Transverse colon (tissue), 4 donors: ENCODE measurements around the gene TMEM178B. TPM values are rescaled to one million over a fixed set of nuclear protein-coding genes. Genes with fewer than 3 reads are reported as not detected.

Experiments used
- DNase-seq: peaks from one replicate; pipeline ENCODE4 v3.0.0-alpha.2; 2019
- H3K27ac ChIP-seq, 4 donors: fragments of 200-600 bp; sonication (generic); 2 replicates each; pipeline ENCODE4 v1.5.1; 2016 to 2018; ENCODE audit warnings: inconsistent platforms in 4 of 4
- H3K27me3 ChIP-seq: fragments of 200-600 bp; sonication (generic); 2 replicates; pipeline ENCODE4 v1.5.1; 2017; ENCODE audit warnings: inconsistent platforms
- H3K36me3 ChIP-seq, 4 donors: fragments of 200-600 bp; sonication (generic); 2 replicates each; pipeline ENCODE4 v1.5.1; 2017 to 2019; ENCODE audit warnings: inconsistent platforms in 4 of 4
- H3K4me1 ChIP-seq, 4 donors: fragments of 200-600 bp; sonication (generic); 2 replicates each; pipeline ENCODE4 v1.5.1; 2017 to 2020; ENCODE audit warnings: inconsistent platforms in 4 of 4
- H3K4me3 ChIP-seq, 4 donors: fragments of 200-600 bp; sonication (generic); 1 replicate in 1 of 4; 2 replicates in 3 of 4; pipeline versions ENCODE4 v1.5.1 to v1.6.1; 2017 to 2019; ENCODE audit warnings: inconsistent platforms in 4 of 4
- H3K9me3 ChIP-seq, 2 donors: fragments of 200-600 bp; sonication (generic); 2 replicates each; pipeline ENCODE4 v1.5.1; 2017 to 2019; ENCODE audit warnings: inconsistent platforms in 2 of 2
- EP300 ChIP-seq: sonication (generic); formaldehyde crosslinking; IDR thresholded peaks from one replicate; pipeline ENCODE4 v1.6.1; 2017; ENCODE audit warnings: antibody characterized with exemption, low read depth
- POLR2A ChIP-seq: fragments of 450-650 bp; IDR thresholded peaks from one replicate; pipeline ENCODE4 v1.6.1; 2016; ENCODE audit warnings: antibody characterized with exemption, mild to moderate bottlenecking, moderate library complexity
- POLR2AphosphoS5 ChIP-seq, 3 donors: sonication (generic); formaldehyde crosslinking; IDR thresholded peaks; one replicate each; pipeline ENCODE4 v1.6.1; 2016; ENCODE audit warnings: antibody characterized with exemption in 3 of 3
- WGBS, 2 donors: methylation state at CpG; one replicate each; pipeline ENCODE4 v1.1.5; 2018; ENCODE audit warnings: low coverage in 1 of 2; 5-methylcytosine and 5-hydroxymethylcytosine counted together
- in situ Hi-C, 4 donors: fragments of 200-750 bp; cut with MboI; loops; one replicate each; pipeline versions ENCODE4 v1.15.0 to v1.15.1; 2017; ENCODE audit warnings: low sequenced_read_pairs in 3 of 4, low pct_ligation_motif_present in 1 of 4, low pct_unique_long_range_greater_than_20kb in 1 of 4
- intact Hi-C: fragments of 100-400 bp; cut with DNase I; formaldehyde crosslinking; loops from one replicate; pipeline ENCODE4 v1.15.1; 2023; ENCODE audit warnings: low total_unique reads
- total RNA-seq, 4 donors: library from RNA; depleted of rRNA; stranded (reverse); fragments of >200 nt; gene quantifications; one replicate each; pipeline ENCODE4 v1.1.0, GENCODE V29; 2016
- TF ChIP-seq, protein P1 (sequence below), 5 experiments: fragments of 200-600 bp in 3 of 5; fragments of 450-650 bp in 2 of 5; sonication (generic) in 3 of 5; IDR thresholded peaks; 1 replicate in 2 of 5; 2 replicates in 3 of 5; pipeline ENCODE4 v1.5.1; 2016 to 2017; ENCODE audit warnings: antibody characterized with exemption in 5 of 5, inconsistent platforms in 3 of 5, mild to moderate bottlenecking in 2 of 5, moderate library complexity in 1 of 5

Gene TMEM178B
- total RNA-seq, 4 donors from 2014 or later = 0.32 to 0.82 (median 0.39) TPM

DNA sequence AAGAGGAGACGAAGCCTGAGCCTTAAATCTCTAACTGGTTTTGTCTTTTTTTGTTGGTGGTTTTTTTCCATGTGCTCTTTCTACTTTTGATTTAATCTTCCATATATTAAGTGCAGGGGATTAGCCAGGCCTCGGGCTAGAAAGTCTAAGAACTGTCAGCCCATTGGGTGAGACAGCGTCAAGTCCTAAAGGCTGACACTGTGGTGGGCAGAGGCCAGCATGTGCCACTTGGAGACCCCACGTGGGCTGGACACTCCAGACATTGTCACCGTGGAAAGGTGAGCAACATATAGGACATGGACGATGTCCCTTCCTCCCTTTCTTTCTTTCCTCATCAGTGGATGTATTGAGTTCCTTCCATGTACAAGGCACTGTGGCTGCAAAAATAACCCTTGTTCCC is 129.3 kb downstream of the TMEM178B start:
- intact Hi-C loops (no loop called here), in situ Hi-C loops (no loop called here)
- WGBS, 2 donors = 90 to 94% methylated on average over 5 to 6 of the region's 6 CpGs
- DNase-seq = no peak
- Histone ChIP-seq H3K9me3 (no peaks in the 10 kb centered on the region), H3K4me3 (no peak overlapping the region), H3K4me1 (no peaks in the 10 kb centered on the region), H3K36me3 (no peaks in the 10 kb centered on the region), H3K27me3 (no peaks in the 10 kb centered on the region), H3K27ac (no peak overlapping the region)
- TF ChIP-seq POLR2A (no peak), POLR2AphosphoS5 (IDR thresholded peaks at IDR 0.05) (no peak), EP300 (no peak)
- TF ChIP-seq, protein P1, sequence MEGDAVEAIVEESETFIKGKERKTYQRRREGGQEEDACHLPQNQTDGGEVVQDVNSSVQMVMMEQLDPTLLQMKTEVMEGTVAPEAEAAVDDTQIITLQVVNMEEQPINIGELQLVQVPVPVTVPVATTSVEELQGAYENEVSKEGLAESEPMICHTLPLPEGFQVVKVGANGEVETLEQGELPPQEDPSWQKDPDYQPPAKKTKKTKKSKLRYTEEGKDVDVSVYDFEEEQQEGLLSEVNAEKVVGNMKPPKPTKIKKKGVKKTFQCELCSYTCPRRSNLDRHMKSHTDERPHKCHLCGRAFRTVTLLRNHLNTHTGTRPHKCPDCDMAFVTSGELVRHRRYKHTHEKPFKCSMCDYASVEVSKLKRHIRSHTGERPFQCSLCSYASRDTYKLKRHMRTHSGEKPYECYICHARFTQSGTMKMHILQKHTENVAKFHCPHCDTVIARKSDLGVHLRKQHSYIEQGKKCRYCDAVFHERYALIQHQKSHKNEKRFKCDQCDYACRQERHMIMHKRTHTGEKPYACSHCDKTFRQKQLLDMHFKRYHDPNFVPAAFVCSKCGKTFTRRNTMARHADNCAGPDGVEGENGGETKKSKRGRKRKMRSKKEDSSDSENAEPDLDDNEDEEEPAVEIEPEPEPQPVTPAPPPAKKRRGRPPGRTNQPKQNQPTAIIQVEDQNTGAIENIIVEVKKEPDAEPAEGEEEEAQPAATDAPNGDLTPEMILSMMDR (IDR thresholded peaks at IDR 0.05) = no peak

DNA sequence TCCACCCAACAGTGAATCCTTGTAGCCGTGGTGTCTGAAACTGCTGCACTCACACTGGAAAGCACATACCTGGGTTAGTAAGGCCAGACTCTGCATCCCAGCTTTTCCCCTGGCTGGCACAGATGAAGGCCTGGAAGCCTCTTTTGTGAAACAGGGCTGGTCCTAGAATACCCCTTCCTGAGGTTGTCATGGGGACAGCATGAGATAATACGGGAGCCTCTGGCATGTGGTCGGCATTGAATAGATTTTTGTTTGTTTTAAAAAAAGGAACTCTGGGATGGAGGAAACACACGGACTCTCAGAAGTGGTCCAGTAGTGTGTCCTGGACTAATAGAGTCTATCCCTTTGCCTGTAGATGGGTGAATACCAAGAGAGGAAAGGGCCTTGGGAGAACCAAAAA is 129.7 kb downstream of the TMEM178B start:
- WGBS, 2 donors = 46 to 56% methylated on average over 4 of the region's 4 CpGs
- in situ Hi-C loops = no loop called here

DNA sequence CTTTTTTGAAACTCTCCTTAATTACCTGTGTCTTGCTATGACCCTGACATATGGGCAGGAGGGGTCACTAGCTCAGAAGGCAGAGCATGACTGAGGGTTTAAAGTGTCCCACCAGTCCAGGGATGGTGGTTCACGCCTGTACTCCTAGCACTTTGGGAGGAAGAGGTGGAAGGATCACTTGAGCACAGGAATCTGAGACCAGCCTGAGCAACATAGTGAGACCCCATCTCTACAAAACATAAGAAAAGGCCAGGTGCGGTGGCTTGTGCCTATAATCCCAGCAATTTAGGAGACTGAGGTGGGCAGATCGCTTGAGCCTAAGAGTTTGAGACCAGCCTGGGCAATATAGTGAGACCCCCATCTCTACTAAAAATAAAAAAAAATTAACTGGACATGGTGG is 133.8 kb downstream of the TMEM178B start:
- TF ChIP-seq POLR2AphosphoS5 (IDR thresholded peaks at IDR 0.05) (no peak), POLR2A (no peak), EP300 (no peak)
- TF ChIP-seq, protein P1 (IDR thresholded peaks at IDR 0.05) = no peak
- DNase-seq = no peak
- H3K27me3 ChIP-seq = no peaks in the 10 kb centered on the region
- in situ Hi-C loops = no loop called here
- H3K9me3 ChIP-seq = no peaks in the 10 kb centered on the region
- H3K27ac ChIP-seq = no peak overlapping the region
- no peaks in the 10 kb centered on the region for H3K4me1 ChIP-seq
- no peak overlapping the region for H3K4me3 ChIP-seq
- intact Hi-C loops = no loop called here
- 79% methylated on average over 3 of the region's 3 CpGs; no CpG with 5 or more reads in 1 of the 2 donors for WGBS, 2 donors
- H3K36me3 ChIP-seq = no peaks in the 10 kb centered on the region

More for the DNA sequence above, 129.7 kb downstream of the TMEM178B start:
- no peak overlapping the region for H3K4me3 ChIP-seq
- H3K27ac ChIP-seq = no peak overlapping the region
- H3K36me3 ChIP-seq = no peaks in the 10 kb centered on the region
- no peaks in the 10 kb centered on the region for H3K27me3 ChIP-seq
- H3K4me1 ChIP-seq = no peaks in the 10 kb centered on the region
- TF ChIP-seq, protein P1 (IDR thresholded peaks at IDR 0.05) = no peak
- TF ChIP-seq EP300 (no peak), POLR2A (no peak), POLR2AphosphoS5 (IDR thresholded peaks at IDR 0.05) (no peak)
- intact Hi-C loops = no loop called here
- DNase-seq = no peak
- H3K9me3 ChIP-seq = no peaks in the 10 kb centered on the region

DNA sequence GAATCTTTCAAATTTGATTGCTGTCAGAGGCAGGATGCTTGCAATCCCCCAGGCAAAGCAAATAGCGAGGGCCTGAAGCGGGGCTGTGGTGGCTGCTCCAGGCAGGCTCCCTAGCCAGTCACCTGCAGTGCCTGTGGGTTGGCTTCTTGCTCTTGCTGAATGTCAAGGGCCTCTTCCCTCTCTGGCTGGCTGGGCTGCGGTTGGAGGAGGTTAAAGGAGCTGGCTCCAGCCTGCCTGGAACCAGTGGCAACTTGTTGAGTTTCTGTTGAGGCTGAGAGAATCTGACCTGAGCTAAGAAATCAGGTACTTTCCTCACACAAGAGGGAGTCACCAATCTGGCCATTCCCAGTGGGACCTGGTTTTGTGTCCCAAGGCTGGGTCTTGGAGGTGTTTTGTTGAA is 134.7 kb downstream of the TMEM178B start:
- DNase-seq = no peak
- in situ Hi-C loops = no loop called here
- intact Hi-C loops = no loop called here

More for the DNA sequence above, 134.7 kb downstream of the TMEM178B start:
- whole genome bisulfite sequencing, 2 donors = 44% methylated on average over 3 of the region's 3 CpGs; no CpG with 5 or more reads in 1 of the 2 donors
- Histone ChIP-seq H3K4me1 (no peaks in the 10 kb centered on the region), H3K27me3 (no peaks in the 10 kb centered on the region), H3K36me3 (no peaks in the 10 kb centered on the region), H3K4me3 (no peak overlapping the region), H3K9me3 (no peaks in the 10 kb centered on the region), H3K27ac (no peak overlapping the region)
- TF ChIP-seq, protein P1 (IDR thresholded peaks at IDR 0.05) = no peak
- TF ChIP-seq POLR2A (no peak), POLR2AphosphoS5 (IDR thresholded peaks at IDR 0.05) (no peak), EP300 (no peak)
